Stomach (tissue), 9 donors: ENCODE data around the gene PSME4. TPM values are rescaled to one million over a fixed set of nuclear protein-coding genes. Genes with fewer than 3 reads are reported as not detected.
"Not testable (repeated sequence)": the region's sequence is repeated elsewhere in the genome, so short reads cannot be mapped to it uniquely, and the experiment has no call there.

Source experiments
- DNase-seq, 2 donors: peaks; one replicate each; pipeline versions ENCODE4 v3.0.0 to v3.0.0-alpha.2; 2013 to 2019
- H3K27ac ChIP-seq, 5 donors: fragments of 200-600 bp in 4 of 5; sonication (generic) in 4 of 5; one replicate each; pipeline ENCODE4 v1.5.1; 2013 to 2019; ENCODE audit warnings: mild to moderate bottlenecking in 1 of 5, moderate library complexity in 1 of 5
- H3K27me3 ChIP-seq, 3 donors: fragments of 200-600 bp; sonication (generic); one replicate each; pipeline ENCODE4 v1.5.1; 2017 to 2019; ENCODE audit warnings: mixed run types in 1 of 3
- H3K36me3 ChIP-seq, 4 donors: fragments of 200-600 bp; sonication (generic); 1 replicate in 3 of 4; 2 replicates in 1 of 4; pipeline ENCODE4 v1.5.1; 2016 to 2019
- H3K4me1 ChIP-seq, 4 donors: fragments of 200-600 bp; sonication (generic); one replicate each; pipeline ENCODE4 v1.5.1; 2016 to 2019
- H3K4me3 ChIP-seq, 4 donors: fragments of 200-600 bp; sonication (generic) in 3 of 4; one replicate each; pipeline ENCODE4 v1.5.1; 2016 to 2019; ENCODE audit warnings: mild to moderate bottlenecking in 1 of 4
- H3K9me3 ChIP-seq, 4 donors: fragments of 200-600 bp; sonication (generic); one replicate each; pipeline ENCODE4 v1.5.1; 2016 to 2019
- EP300 ChIP-seq: sonication (generic); formaldehyde crosslinking; IDR thresholded peaks from one replicate; pipeline ENCODE4 v1.6.1; 2017; ENCODE audit warnings: antibody characterized with exemption
- POLR2A ChIP-seq, 4 donors: fragments of 450-650 bp; IDR thresholded peaks; one replicate each; pipeline ENCODE4 v1.6.1; 2016; ENCODE audit warnings: antibody characterized with exemption in 4 of 4, control low read depth in 2 of 4, mild to moderate bottlenecking in 1 of 4, moderate library complexity in 1 of 4
- POLR2AphosphoS5 ChIP-seq, 3 donors: sonication (generic); formaldehyde crosslinking; IDR thresholded peaks; one replicate each; pipeline ENCODE4 v1.6.1; 2016; ENCODE audit warnings: antibody characterized with exemption in 3 of 3
- WGBS, 5 donors: extraction: QIAGEN DNeasy Blood & Tissue Kit in 3 of 5; methylation state at CpG; one replicate each; pipeline versions ENCODE4 v1.1.5 to v1.1.7; 2013 to 2018; 5-methylcytosine and 5-hydroxymethylcytosine counted together
- intact Hi-C: fragments of 100-400 bp; cut with DNase I; formaldehyde crosslinking; loops from one replicate; pipeline ENCODE4 v1.15.1; 2023; ENCODE audit warnings: low total_unique reads
- polyA plus RNA-seq, 3 donors: library from polyadenylated mRNA; stranded (reverse); fragments of 200-250 nt; gene quantifications; one replicate each; pipeline ENCODE4 v1.2.3, GENCODE V29; 2013
- total RNA-seq, 5 donors: library from RNA; depleted of rRNA; stranded (reverse); fragments of >200 nt; gene quantifications; one replicate each; pipeline versions ENCODE4 v1.1.0 to v1.2.3, GENCODE V29; 2014 to 2016
- TF ChIP-seq, protein P1 (sequence below), 7 experiments: fragments of 450-650 bp in 4 of 7; fragments of 200-600 bp in 3 of 7; sonication (generic) in 3 of 7; IDR thresholded peaks; one replicate each; pipeline ENCODE4 v1.5.1; 2016 to 2019; ENCODE audit warnings: antibody characterized with exemption in 7 of 7, control low read depth in 2 of 7, mild to moderate bottlenecking in 1 of 7
- donor health status: healthy with polysubstance abuse.
- donor health status: Bipolar disorder and iron deficiency.
- donor health status: healthy.

The PSME4 gene
- total and polyA plus RNA-seq, 8 donors = 15.1 to 133 (median 30.9) TPM

DNA sequence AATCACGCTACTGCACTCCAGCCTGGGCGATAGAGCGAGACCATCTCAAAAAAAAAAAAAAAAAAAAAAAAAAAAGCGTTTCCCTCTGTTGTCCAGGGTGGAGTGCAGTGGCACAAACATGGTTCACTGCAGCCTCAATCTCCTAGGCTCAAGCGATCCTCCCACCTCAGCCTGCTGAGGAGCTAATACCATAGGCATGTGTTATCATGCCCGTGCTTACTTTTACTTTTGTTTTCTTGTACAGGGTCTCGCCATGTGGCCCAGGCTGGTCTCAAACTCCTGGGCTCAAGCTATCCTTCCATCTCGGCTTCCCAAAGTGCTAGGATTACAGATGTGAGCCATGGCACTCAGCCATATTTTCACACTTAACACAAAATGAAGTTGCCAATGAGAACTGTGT, 37.5 kb downstream of the PSME4 start:
- no peak for TF ChIP-seq POLR2AphosphoS5 (IDR thresholded peaks at IDR 0.05)
- TF ChIP-seq POLR2A (IDR thresholded peaks at IDR 0.05) = no peak
- no peak for TF ChIP-seq EP300
- TF ChIP-seq, protein P1, sequence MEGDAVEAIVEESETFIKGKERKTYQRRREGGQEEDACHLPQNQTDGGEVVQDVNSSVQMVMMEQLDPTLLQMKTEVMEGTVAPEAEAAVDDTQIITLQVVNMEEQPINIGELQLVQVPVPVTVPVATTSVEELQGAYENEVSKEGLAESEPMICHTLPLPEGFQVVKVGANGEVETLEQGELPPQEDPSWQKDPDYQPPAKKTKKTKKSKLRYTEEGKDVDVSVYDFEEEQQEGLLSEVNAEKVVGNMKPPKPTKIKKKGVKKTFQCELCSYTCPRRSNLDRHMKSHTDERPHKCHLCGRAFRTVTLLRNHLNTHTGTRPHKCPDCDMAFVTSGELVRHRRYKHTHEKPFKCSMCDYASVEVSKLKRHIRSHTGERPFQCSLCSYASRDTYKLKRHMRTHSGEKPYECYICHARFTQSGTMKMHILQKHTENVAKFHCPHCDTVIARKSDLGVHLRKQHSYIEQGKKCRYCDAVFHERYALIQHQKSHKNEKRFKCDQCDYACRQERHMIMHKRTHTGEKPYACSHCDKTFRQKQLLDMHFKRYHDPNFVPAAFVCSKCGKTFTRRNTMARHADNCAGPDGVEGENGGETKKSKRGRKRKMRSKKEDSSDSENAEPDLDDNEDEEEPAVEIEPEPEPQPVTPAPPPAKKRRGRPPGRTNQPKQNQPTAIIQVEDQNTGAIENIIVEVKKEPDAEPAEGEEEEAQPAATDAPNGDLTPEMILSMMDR (IDR thresholded peaks at IDR 0.05) = no peak
- intact Hi-C loops = no loop called here
- no peak overlapping the region for H3K4me3 ChIP-seq
- peaks cover 0 to 6% (median 0%) of the 10 kb centered on the region in 4 donors for H3K4me1 ChIP-seq
- peaks cover 44 to 100% (median 94%) of the 10 kb centered on the region in 4 donors for H3K36me3 ChIP-seq
- no peak overlapping the region for H3K27ac ChIP-seq
- WGBS, 5 donors = 87 to 96% (median 92%) methylated on average over 7 to 8 of the region's 8 CpGs
- no peaks in the 10 kb centered on the region for H3K9me3 ChIP-seq
- H3K27me3 ChIP-seq = no peaks in the 10 kb centered on the region
- DNase-seq = no peak

DNA sequence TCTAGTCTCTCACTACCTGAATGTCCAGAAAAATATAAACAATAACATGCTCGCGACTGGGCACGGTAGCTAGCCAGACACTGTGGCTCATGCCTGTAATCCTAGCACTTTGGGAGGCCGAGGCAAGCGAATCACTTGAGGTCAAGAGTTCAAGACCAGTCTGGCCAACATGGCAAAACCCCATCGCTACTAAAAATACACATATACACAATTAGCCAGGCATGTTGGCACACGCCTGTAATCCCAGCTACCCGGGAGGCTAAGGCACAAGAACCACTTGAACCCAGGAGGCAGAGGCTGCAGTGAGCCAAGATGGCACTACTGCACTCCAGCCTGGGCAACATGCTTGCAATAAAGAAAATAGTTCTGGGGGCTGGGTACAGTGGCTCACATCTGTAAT, 44.5 kb downstream of the PSME4 start:
- DNase-seq, H3K4me1 ChIP-seq, H3K4me3 ChIP-seq, H3K27ac ChIP-seq, intact Hi-C loops, H3K9me3 ChIP-seq, H3K27me3 ChIP-seq: not testable (repeated sequence)
- WGBS, 5 donors = 82 to 96% (median 92%) methylated on average over 6 to 8 of the region's 8 CpGs
- peaks cover 49 to 98% (median 97%) of the 10 kb centered on the region in 4 donors for H3K36me3 ChIP-seq

DNA sequence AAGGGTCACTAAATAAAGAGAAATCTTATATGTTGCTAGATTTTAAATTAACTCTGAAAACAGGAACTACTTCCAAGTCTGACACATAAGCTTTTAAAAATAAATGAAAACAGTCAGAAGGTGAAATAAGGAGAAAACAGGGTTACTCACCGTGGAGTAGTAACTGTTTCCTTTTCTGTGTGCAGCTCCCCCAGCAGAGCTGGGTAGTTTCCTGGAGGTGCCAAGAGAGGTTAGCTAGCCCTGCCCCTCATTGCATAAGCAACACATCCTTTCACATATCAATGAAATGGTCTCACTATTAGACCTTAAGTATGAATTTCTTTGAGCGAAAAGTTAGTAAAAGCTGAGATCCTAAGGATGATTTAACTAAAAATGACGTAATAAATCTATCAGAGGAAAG, 57.1 kb downstream of the PSME4 start:
- H3K9me3 ChIP-seq = no peaks in the 10 kb centered on the region
- no peak overlapping the region for H3K27ac ChIP-seq
- TF ChIP-seq EP300 = no peak
- TF ChIP-seq, protein P1 (IDR thresholded peaks at IDR 0.05) = no peak
- H3K4me3 ChIP-seq = no peak overlapping the region
- intact Hi-C loops = no loop called here
- peaks cover 0 to 7% (median 2%) of the 10 kb centered on the region in 4 donors for H3K4me1 ChIP-seq
- 78 to 86% (median 80%) methylated on average over 3 of the region's 3 CpGs for WGBS, 5 donors
- DNase-seq = peak in 1 of 2 donors; percentile 13
- H3K27me3 ChIP-seq = no peaks in the 10 kb centered on the region
- H3K36me3 ChIP-seq = peaks cover 23 to 83% (median 74%) of the 10 kb centered on the region in 4 donors

DNA sequence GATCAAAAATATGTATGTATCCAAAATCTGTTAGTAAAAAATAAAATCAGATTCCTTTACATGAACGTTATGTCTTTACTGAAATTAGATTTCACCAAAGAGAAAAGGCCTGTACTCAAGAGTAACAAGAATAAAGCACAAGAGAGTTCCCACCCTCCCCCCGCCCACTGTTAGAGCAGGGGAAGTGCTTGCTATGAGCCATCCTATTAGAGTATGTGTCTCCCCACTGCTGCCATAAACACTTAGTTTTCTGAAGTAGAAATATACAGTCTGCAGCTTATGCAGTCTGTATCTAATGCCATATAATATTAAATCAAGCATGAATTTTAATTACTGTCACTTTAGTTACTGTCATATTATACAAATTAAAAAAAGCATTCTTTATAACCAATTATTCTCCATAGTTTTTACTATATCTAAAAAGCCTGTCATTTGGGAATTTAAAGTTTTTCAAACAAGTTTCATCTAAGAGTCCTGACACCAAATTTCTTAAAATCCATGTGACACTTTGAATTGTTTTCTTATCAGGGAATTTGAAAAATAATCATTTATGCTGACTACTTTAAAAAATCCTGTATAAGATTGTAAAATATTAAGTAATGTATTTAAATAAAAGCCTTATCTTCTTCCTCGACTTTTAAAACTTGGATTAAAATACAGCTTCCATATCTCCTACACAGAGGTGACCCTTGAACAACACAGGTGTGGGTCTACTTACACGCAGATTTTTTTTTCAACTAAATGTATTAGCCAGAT, 59.2 kb downstream of the PSME4 start:
- DNase-seq = no peak
- peaks cover 34 to 84% (median 77%) of the 10 kb centered on the region in 4 donors for H3K36me3 ChIP-seq
- H3K4me3 ChIP-seq = no peak overlapping the region
- H3K27ac ChIP-seq = no peak overlapping the region
- H3K4me1 ChIP-seq = peaks cover 0 to 7% (median 2%) of the 10 kb centered on the region in 4 donors
- no peak for TF ChIP-seq EP300
- TF ChIP-seq, protein P1 (IDR thresholded peaks at IDR 0.05) = no peak
- TF ChIP-seq POLR2A (IDR thresholded peaks at IDR 0.05) = no peak
- no peak for TF ChIP-seq POLR2AphosphoS5 (IDR thresholded peaks at IDR 0.05)
- H3K27me3 ChIP-seq = no peaks in the 10 kb centered on the region
- intact Hi-C loops = no loop called here
- WGBS, 5 donors = 62 to 76% (median 70%) methylated on average over 4 of the region's 4 CpGs
- H3K9me3 ChIP-seq = no peaks in the 10 kb centered on the region

DNA sequence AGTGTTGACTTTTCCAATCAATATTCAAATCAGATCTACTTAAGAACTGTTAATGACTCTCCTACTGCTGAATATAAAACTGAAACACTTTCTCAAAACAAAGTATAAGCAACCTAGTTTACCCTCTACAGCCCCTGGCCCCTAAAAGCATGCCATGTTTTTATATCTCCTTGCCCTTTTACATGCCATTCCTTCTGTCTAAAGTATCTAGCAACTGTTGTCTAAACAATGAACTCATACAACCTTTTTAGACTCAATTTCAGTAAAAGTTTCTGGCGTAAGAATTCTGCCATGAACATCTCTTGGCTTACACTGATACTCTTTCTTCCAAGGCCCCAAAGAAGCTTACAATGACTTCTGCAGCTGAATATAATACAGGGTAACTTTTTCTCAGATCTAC, 63.2 kb downstream of the PSME4 start:
- intact Hi-C loops = no loop called here
- Histone ChIP-seq H3K27ac (no peak overlapping the region), H3K4me1 (peaks cover 0 to 7% (median 0%) of the 10 kb centered on the region in 4 donors), H3K4me3 (no peak overlapping the region), H3K9me3 (no peaks in the 10 kb centered on the region), H3K36me3 (peaks cover 39 to 87% (median 81%) of the 10 kb centered on the region in 4 donors), H3K27me3 (no peaks in the 10 kb centered on the region)
- no peak for DNase-seq
- WGBS, 5 donors = 83 to 92% (median 86%) methylated on average over 1 of the region's 1 CpG
- TF ChIP-seq EP300 = no peak
- TF ChIP-seq POLR2AphosphoS5 (IDR thresholded peaks at IDR 0.05) = no peak
- TF ChIP-seq, protein P1 (IDR thresholded peaks at IDR 0.05) = no peak
- TF ChIP-seq POLR2A (IDR thresholded peaks at IDR 0.05) = no peak
